ENCODE measurements around the gene MAGEA11.
"Not testable (repeated sequence)": the region's sequence is repeated elsewhere in the genome, so short reads cannot be mapped to it uniquely, and the experiment has no call there.

MAGEA11 gene

GRCh38 chrX:149711545-149712236 lies at the start of gene MAGEA11:
TSS of gene MAGEA11 (plus strand) at chrX:149712060. CDS start at chrX:149713160, 1,100 bp downstream.
- no peak within 1 kb of the TSS for H3K4me3 ChIP-seq (ENCODE audit: low read depth, low read length)

- not testable (repeated sequence) for H3K4me3 ChIP-seq (ENCODE audit: low read depth, low read length)
Observed at GRCh38 chrX:149675088-149675487, 36.8 kb upstream of the MAGEA11 start.

- not testable (repeated sequence) for H3K4me3 ChIP-seq (ENCODE audit: low read depth, low read length)
Observed at GRCh38 chrX:149675554-149675953, 36.3 kb upstream of the MAGEA11 start.

GRCh38 chrX:149679164-149679678 lies 32.6 kb upstream of the MAGEA11 start:
- not testable (repeated sequence) for H3K4me3 ChIP-seq (ENCODE audit: low read depth, low read length)

GRCh38 chrX:149681182-149681581 lies 30.7 kb upstream of the MAGEA11 start:
- no peak overlapping the region for H3K4me3 ChIP-seq (ENCODE audit: low read depth, low read length)

GRCh38 chrX:149682031-149682430 lies 29.8 kb upstream of the MAGEA11 start:
- H3K4me3 ChIP-seq (ENCODE audit: low read depth, low read length) = no peak overlapping the region

GRCh38 chrX:149682956-149683947 lies 28.6 kb upstream of the MAGEA11 start:
- no peak overlapping the region for H3K4me3 ChIP-seq (ENCODE audit: low read depth, low read length)

GRCh38 chrX:149683966-149684730 lies 27.7 kb upstream of the MAGEA11 start:
- H3K4me3 ChIP-seq (ENCODE audit: low read depth, low read length) = no peak overlapping the region

GRCh38 chrX:149687991-149688390 lies 23.9 kb upstream of the MAGEA11 start:
- H3K4me3 ChIP-seq (ENCODE audit: low read depth, low read length) = no peak overlapping the region

GRCh38 chrX:149688552-149688951 lies 23.3 kb upstream of the MAGEA11 start:
- H3K4me3 ChIP-seq (ENCODE audit: low read depth, low read length) = no peak overlapping the region

GRCh38 chrX:149691794-149692193 lies 20.1 kb upstream of the MAGEA11 start:
- H3K4me3 ChIP-seq (ENCODE audit: low read depth, low read length) = no peak overlapping the region

- not testable (repeated sequence) for H3K4me3 ChIP-seq (ENCODE audit: low read depth, low read length)
Observed at GRCh38 chrX:149692686-149693272, 19.1 kb upstream of the MAGEA11 start.

GRCh38 chrX:149699761-149700160 lies 12.1 kb upstream of the MAGEA11 start:
- H3K4me3 ChIP-seq (ENCODE audit: low read depth, low read length) = no peak overlapping the region

GRCh38 chrX:149704664-149705063 lies 7.2 kb upstream of the MAGEA11 start:
- H3K4me3 ChIP-seq (ENCODE audit: low read depth, low read length) = no peak overlapping the region

- H3K4me3 ChIP-seq (ENCODE audit: low read depth, low read length) = no peak overlapping the region
Observed at GRCh38 chrX:149707147-149707901, 4.5 kb upstream of the MAGEA11 start.

- H3K4me3 ChIP-seq (ENCODE audit: low read depth, low read length) = no peak overlapping the region
Observed at GRCh38 chrX:149712831-149713230, 971 bp downstream of the MAGEA11 start.

- H3K4me3 ChIP-seq (ENCODE audit: low read depth, low read length) = no peak overlapping the region
Observed at GRCh38 chrX:149713279-149714050, 1.6 kb downstream of the MAGEA11 start.

GRCh38 chrX:149715468-149715867 lies 3.6 kb downstream of the MAGEA11 start:
- no peak overlapping the region for H3K4me3 ChIP-seq (ENCODE audit: low read depth, low read length)

GRCh38 chrX:149716632-149717031 lies 4.8 kb downstream of the MAGEA11 start:
- no peak overlapping the region for H3K4me3 ChIP-seq (ENCODE audit: low read depth, low read length)
